Stomach (tissue), 4 donors: ENCODE data around the gene SAMD8.

ENCODE experiments used
- EP300 ChIP-seq: sonication (generic); formaldehyde crosslinking; IDR thresholded peaks from one replicate; pipeline ENCODE4 v1.6.1; 2017; ENCODE audit warnings: antibody characterized with exemption
- POLR2A ChIP-seq, 4 donors: fragments of 450-650 bp; IDR thresholded peaks; one replicate each; pipeline ENCODE4 v1.6.1; 2016; ENCODE audit warnings: antibody characterized with exemption in 4 of 4, control low read depth in 2 of 4, mild to moderate bottlenecking in 1 of 4, moderate library complexity in 1 of 4
- POLR2AphosphoS5 ChIP-seq, 3 donors: sonication (generic); formaldehyde crosslinking; IDR thresholded peaks; one replicate each; pipeline ENCODE4 v1.6.1; 2016; ENCODE audit warnings: antibody characterized with exemption in 3 of 3
- TF ChIP-seq, protein P1 (sequence below), 7 experiments: fragments of 450-650 bp in 4 of 7; fragments of 200-600 bp in 3 of 7; sonication (generic) in 3 of 7; IDR thresholded peaks; one replicate each; pipeline ENCODE4 v1.5.1; 2016 to 2019; ENCODE audit warnings: antibody characterized with exemption in 7 of 7, control low read depth in 2 of 7, mild to moderate bottlenecking in 1 of 7

DNA sequence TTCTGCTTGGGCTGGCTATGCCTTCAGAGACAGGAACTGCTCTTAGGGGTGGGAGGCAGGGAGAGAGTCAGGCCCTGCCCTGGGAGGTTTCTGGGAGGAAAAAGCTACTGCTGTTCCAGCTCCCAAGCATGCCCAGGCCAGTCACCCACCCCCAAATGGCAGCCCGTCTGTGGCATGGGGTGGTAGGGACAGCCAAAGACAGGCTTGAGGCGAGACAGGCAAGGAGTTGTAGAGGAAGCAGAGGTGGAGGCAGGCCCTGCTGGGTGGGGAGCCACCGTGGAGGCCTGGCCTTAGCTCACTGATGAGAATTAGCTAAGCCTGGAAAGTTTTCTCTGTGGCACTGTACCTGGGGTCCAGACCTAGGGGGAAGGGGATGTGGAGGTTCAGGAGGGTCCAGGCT lies 6.6 kb upstream of the SAMD8 start:
- TF ChIP-seq, protein P1, sequence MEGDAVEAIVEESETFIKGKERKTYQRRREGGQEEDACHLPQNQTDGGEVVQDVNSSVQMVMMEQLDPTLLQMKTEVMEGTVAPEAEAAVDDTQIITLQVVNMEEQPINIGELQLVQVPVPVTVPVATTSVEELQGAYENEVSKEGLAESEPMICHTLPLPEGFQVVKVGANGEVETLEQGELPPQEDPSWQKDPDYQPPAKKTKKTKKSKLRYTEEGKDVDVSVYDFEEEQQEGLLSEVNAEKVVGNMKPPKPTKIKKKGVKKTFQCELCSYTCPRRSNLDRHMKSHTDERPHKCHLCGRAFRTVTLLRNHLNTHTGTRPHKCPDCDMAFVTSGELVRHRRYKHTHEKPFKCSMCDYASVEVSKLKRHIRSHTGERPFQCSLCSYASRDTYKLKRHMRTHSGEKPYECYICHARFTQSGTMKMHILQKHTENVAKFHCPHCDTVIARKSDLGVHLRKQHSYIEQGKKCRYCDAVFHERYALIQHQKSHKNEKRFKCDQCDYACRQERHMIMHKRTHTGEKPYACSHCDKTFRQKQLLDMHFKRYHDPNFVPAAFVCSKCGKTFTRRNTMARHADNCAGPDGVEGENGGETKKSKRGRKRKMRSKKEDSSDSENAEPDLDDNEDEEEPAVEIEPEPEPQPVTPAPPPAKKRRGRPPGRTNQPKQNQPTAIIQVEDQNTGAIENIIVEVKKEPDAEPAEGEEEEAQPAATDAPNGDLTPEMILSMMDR (IDR thresholded peaks at IDR 0.05) = no peak
- TF ChIP-seq POLR2AphosphoS5 (IDR thresholded peaks at IDR 0.05) (no peak), POLR2A (IDR thresholded peaks at IDR 0.05) (no peak), EP300 (no peak)
